IMR-90 (cell line): ENCODE measurements around the gene C19orf73. TPM values are rescaled to one million over a fixed set of nuclear protein-coding genes. Genes with fewer than 3 reads are reported as not detected.
A peak's percentile ranks its signal among the peaks of the same experiment; 100 is the strongest.

Source experiments
- ATAC-seq: fragments of 200-7000 bp; cut with Tn5 transposase; 2 replicates; pipeline ENCODE4 v1.9.1; 2020; ENCODE audit warnings: low read depth, mild to moderate bottlenecking, moderate library complexity
- BruUV-seq: library from RNA; stranded (reverse); fragments of 400-500 nt; replicated peaks from 2 replicates; lab custom pipeline; 2021; lab: Mats Ljungman, UMichigan
- CTCF ChIA-PET: fragments of 300-600 bp; formaldehyde crosslinking; extraction: SDS; loops from one replicate; lab custom pipeline; 2021; ENCODE audit warnings: antibody characterized with exemption; lab: Yijun Ruan, JAX
- POLR2A ChIA-PET: fragments of 300-600 bp; sonication (Branson Sonifier 250); formaldehyde crosslinking; loops from one replicate; lab custom pipeline; 2022; ENCODE audit warnings: antibody characterized with exemption; ENCODE audit not compliant: unreplicated experiment; lab: Charles Lee
- DNase-seq: peaks from one replicate; pipeline ENCODE4 v3.0.0; 2013
- H2AFZ ChIP-seq: replicated peaks from 2 replicates; pipeline ENCODE3; 2013; ENCODE audit warnings: low read length, mild to moderate bottlenecking; ENCODE audit not compliant: poor library complexity
- H2AK5ac ChIP-seq: 2 replicates; pipeline ENCODE4 v1.6.1; 2013; ENCODE audit warnings: low read depth, low read length, inconsistent platforms
- H2AK9ac ChIP-seq: replicated peaks from 2 replicates; pipeline ENCODE3; 2013; ENCODE audit warnings: mild to moderate bottlenecking, low read depth, low read length, moderate library complexity; ENCODE audit not compliant: poor library complexity
- H2BK120ac ChIP-seq: 2 replicates; pipeline ENCODE4 v1.6.1; 2013; ENCODE audit warnings: low read depth, low read length, inconsistent platforms
- H2BK15ac ChIP-seq: 3 replicates; pipeline ENCODE4 v1.6.1; 2013; ENCODE audit warnings: low read depth, low read length, inconsistent platforms
- H2BK20ac ChIP-seq: 2 replicates; pipeline ENCODE4 v1.6.1; 2013; ENCODE audit warnings: low read depth, mild to moderate bottlenecking, inconsistent platforms, low read length, moderate library complexity
- H2BK5ac ChIP-seq: 2 replicates; pipeline ENCODE4 v1.6.1; 2013; ENCODE audit warnings: mild to moderate bottlenecking, low read depth, low read length, inconsistent platforms; ENCODE audit not compliant: poor library complexity, severe bottlenecking
- H3K14ac ChIP-seq: replicated peaks from 2 replicates; pipeline ENCODE4 v1.6.1; 2013; ENCODE audit warnings: low read depth, low read length, inconsistent platforms
- H3K18ac ChIP-seq: 2 replicates; pipeline ENCODE4 v1.6.1; 2013; ENCODE audit warnings: low read depth, low read length, control low read depth
- H3K23ac ChIP-seq: 2 replicates; pipeline ENCODE4 v1.6.1; 2013; ENCODE audit warnings: low read depth, low read length, inconsistent platforms
- H3K27ac ChIP-seq: 2 replicates; pipeline ENCODE4 v1.5.1; 2013; ENCODE audit warnings: mild to moderate bottlenecking, control low read depth, low read length; ENCODE audit not compliant: insufficient read depth
- H3K27me3 ChIP-seq: 2 replicates; pipeline ENCODE4 v1.6.1; 2013; ENCODE audit warnings: low read length; ENCODE audit not compliant: control insufficient read depth, insufficient read depth
- H3K36me3 ChIP-seq: 2 replicates; pipeline ENCODE4 v1.6.1; 2013; ENCODE audit warnings: low read length, mixed read lengths; ENCODE audit not compliant: control insufficient read depth, insufficient read depth
- H3K4ac ChIP-seq: 2 replicates; pipeline ENCODE4 v1.6.1; 2013; ENCODE audit warnings: low read depth, low read length, inconsistent platforms
- H3K4me1 ChIP-seq: 2 replicates; pipeline ENCODE4 v1.6.1; 2013; ENCODE audit warnings: low read length, mixed read lengths; ENCODE audit not compliant: control insufficient read depth, insufficient read depth
- H3K4me2 ChIP-seq: 2 replicates; pipeline ENCODE4 v1.6.1; 2013; ENCODE audit warnings: low read depth, mild to moderate bottlenecking, control low read depth, low read length, moderate library complexity
- H3K4me3 ChIP-seq: 2 replicates; pipeline ENCODE4 v1.5.1; 2013; ENCODE audit warnings: low read depth, mild to moderate bottlenecking, control low read depth, low read length, moderate library complexity; ENCODE audit not compliant: insufficient read depth
- H3K56ac ChIP-seq: 2 replicates; pipeline ENCODE4 v1.6.1; 2013; ENCODE audit warnings: low read length, inconsistent platforms; ENCODE audit not compliant: insufficient read depth; ENCODE audit errors: extremely low read depth
- H3K79me1 ChIP-seq, 2 experiments: 2 replicates each; pipeline ENCODE4 v1.6.1; 2013; ENCODE audit warnings: low read length in 2 of 2, inconsistent platforms in 1 of 2, low read depth in 1 of 2
- H3K9ac ChIP-seq: 2 replicates; pipeline ENCODE4 v1.6.1; 2013; ENCODE audit warnings: low read depth, low read length, control low read depth
- H3K9me1 ChIP-seq: 2 replicates; pipeline ENCODE4 v1.6.1; 2013; ENCODE audit warnings: low read length, inconsistent platforms; ENCODE audit not compliant: insufficient read depth
- H3K9me3 ChIP-seq: 2 replicates; pipeline ENCODE4 v1.6.1; 2013; ENCODE audit warnings: low read length; ENCODE audit not compliant: control insufficient read depth, insufficient read depth
- H4K20me1 ChIP-seq: 2 replicates; pipeline ENCODE4 v1.6.1; 2013; ENCODE audit warnings: low read length, inconsistent platforms; ENCODE audit not compliant: insufficient read depth
- H4K5ac ChIP-seq: 2 replicates; pipeline ENCODE4 v1.6.1; 2013; ENCODE audit warnings: mild to moderate bottlenecking, low read depth, low read length, control low read depth
- H4K8ac ChIP-seq, 2 experiments: 2 replicates each; pipeline ENCODE4 v1.6.1; 2013; ENCODE audit warnings: low read depth in 2 of 2, low read length in 2 of 2, control low read depth in 1 of 2, inconsistent platforms in 1 of 2
- H4K91ac ChIP-seq: 2 replicates; pipeline ENCODE4 v1.6.1; 2013; ENCODE audit warnings: low read depth, low read length, inconsistent platforms; ENCODE audit not compliant: insufficient read depth
- BHLHE40 ChIP-seq: fragments of 150-350 bp; IDR thresholded peaks from 2 replicates; pipeline ENCODE4 v1.6.1; 2016; ENCODE audit warnings: mild to moderate bottlenecking, low read depth, low read length
- CEBPB ChIP-seq: IDR thresholded peaks from 2 replicates; pipeline ENCODE4 v1.6.1; 2012; ENCODE audit warnings: low read depth, low read length, improper control_type of control experiment
- CHD1 ChIP-seq: IDR thresholded peaks from 2 replicates; pipeline ENCODE4 v1.6.1; 2012; ENCODE audit warnings: low read depth, low read length, improper control_type of control experiment
- CTCF ChIP-seq: conservative IDR thresholded peaks from 2 replicates; pipeline ENCODE4 v1.5.1; 2012; ENCODE audit warnings: mild to moderate bottlenecking, low read depth, low read length, improper control_type of control experiment
- ELK1 ChIP-seq: fragments of 150-350 bp; IDR thresholded peaks from 2 replicates; pipeline ENCODE4 v1.6.1; 2016; ENCODE audit warnings: low read depth, mild to moderate bottlenecking, low read length, moderate library complexity, borderline replicate concordance
- FOS ChIP-seq: fragments of 150-350 bp; IDR thresholded peaks from 2 replicates; pipeline ENCODE4 v1.6.1; 2016; ENCODE audit warnings: low read depth, low read length
- MAFK ChIP-seq: IDR thresholded peaks from 2 replicates; pipeline ENCODE4 v1.6.1; 2012; ENCODE audit warnings: low read depth, low read length, improper control_type of control experiment
- MAZ ChIP-seq: IDR thresholded peaks from 2 replicates; pipeline ENCODE4 v1.6.1; 2012; ENCODE audit warnings: low read depth, mild to moderate bottlenecking, low read length, improper control_type of control experiment, moderate library complexity, borderline replicate concordance
- MXI1 ChIP-seq: IDR thresholded peaks from 2 replicates; pipeline ENCODE4 v1.6.1; 2012; ENCODE audit warnings: low read depth, mild to moderate bottlenecking, low read length, moderate library complexity, borderline replicate concordance
- NFE2L2 ChIP-seq: fragments of 150-350 bp; IDR thresholded peaks from 2 replicates; pipeline ENCODE4 v1.6.1; 2016; ENCODE audit warnings: low read depth, mild to moderate bottlenecking, low read length
- POLR2A ChIP-seq: IDR thresholded peaks from 2 replicates; pipeline ENCODE4 v1.6.1; 2012; ENCODE audit warnings: mild to moderate bottlenecking, low read depth, low read length
- RAD21 ChIP-seq: IDR thresholded peaks from 2 replicates; pipeline ENCODE4 v1.6.1; 2012; ENCODE audit warnings: low read length, improper control_type of control experiment
- RFX5 ChIP-seq: IDR thresholded peaks from 2 replicates; pipeline ENCODE4 v1.8.0; 2012; ENCODE audit warnings: low read depth, mild to moderate bottlenecking, low read length, moderate library complexity
- SMC3 ChIP-seq: fragments of 150-350 bp; IDR thresholded peaks from 2 replicates; pipeline ENCODE4 v1.6.1; 2016; ENCODE audit warnings: low read depth, mild to moderate bottlenecking, antibody characterized with exemption, low read length, moderate library complexity
- USF2 ChIP-seq: fragments of 150-350 bp; IDR thresholded peaks from 2 replicates; pipeline ENCODE4 v1.6.1; 2017; ENCODE audit warnings: mild to moderate bottlenecking, antibody characterized with exemption, low read length, low read depth
- WGBS, 2 experiments: methylation state at CpG; one replicate each; pipeline versions ENCODE4 v1.1.5 to v1.1.7; 2013; ENCODE audit warnings: missing lambda C conversion rate in 2 of 2; ENCODE audit not compliant: insufficient read length in 1 of 2; ENCODE audit errors: extremely low coverage in 2 of 2; 5-methylcytosine and 5-hydroxymethylcytosine counted together
- dilution Hi-C: fragments of 300-500 bp; cut with HindIII; formaldehyde crosslinking; loops from one replicate; pipeline ENCODE4 v1.14.3; 2018; ENCODE audit warnings: low sequenced_read_pairs; ENCODE audit not compliant: unreplicated experiment
- in situ Hi-C: fragments of 300-500 bp; cut with MboI; formaldehyde crosslinking; loops from 3 replicates; pipeline ENCODE4 v1.14.3; 2019; ENCODE audit warnings: low sequenced_read_pairs, inconsistent platforms, mixed read lengths
- intact Hi-C: fragments of 100-400 bp; cut with micrococcal nuclease; formaldehyde crosslinking; loops from 2 replicates; pipeline ENCODE4 v1.10.0; 2022
- polyA plus RNA-seq, 3 experiments: library from polyadenylated mRNA; depleted of rRNA; stranded (reverse); fragments of >200 nt; gene quantifications; 2 replicates each; pipeline ENCODE4 v1.2.3, GENCODE V29; 2012; ENCODE audit warnings: low replicate concordance in 1 of 3
- total RNA-seq: library from RNA; depleted of rRNA; stranded (reverse); fragments of >200 nt; gene quantifications from 2 replicates; pipeline ENCODE4 v1.2.3, GENCODE V29; 2012

Gene C19orf73
- total and polyA plus RNA-seq, 2 of the 4 experiments (the other 2 are of a cell fraction), result 1.2 TPM; not detected in 1

- Histone ChIP-seq H3K4me1 (peaks cover 8% of the 10 kb centered on the region), H2AFZ (no peak overlapping the region), H4K91ac (no peak overlapping the region), H3K18ac (no peak overlapping the region), H4K20me1 (peaks cover 3% of the 10 kb centered on the region), H4K8ac (no peak overlapping the region), H3K79me1 (peaks cover 4 to 39% of the 10 kb centered on the region in 2 experiments; a peak in 3 of 4 replicates), H3K4me2 (no peak overlapping the region), H2BK20ac (no peak overlapping the region), H2BK15ac (no peak overlapping the region), H2AK5ac (no peak overlapping the region), H3K4ac (no peak overlapping the region), H3K14ac (no peak overlapping the region), H3K56ac (no peak overlapping the region), H2BK120ac (no peak overlapping the region), H3K27ac (no peak overlapping the region), H3K4me3 (no peak overlapping the region), H3K9me1 (peaks cover 20% of the 10 kb centered on the region), H3K27me3 (peaks cover 8% of the 10 kb centered on the region), H3K36me3 (no peaks in the 10 kb centered on the region), H2AK9ac (peak overlapping the region; percentile 28), H3K9ac (no peak overlapping the region), H4K5ac (no peak overlapping the region), H2BK5ac (no peak overlapping the region), H3K23ac (no peak overlapping the region), H3K9me3 (no peaks in the 10 kb centered on the region)
- no TSS peak for BruUV-seq
- dilution Hi-C loops, result no loop called here
- TF ChIP-seq RAD21, result no peak
- TF ChIP-seq CHD1, result no peak
- TF ChIP-seq ELK1, result no peak
- TF ChIP-seq FOS, result no peak
- no peak for TF ChIP-seq RFX5
- no peak for TF ChIP-seq CEBPB
- TF ChIP-seq CTCF, result no peak
- no peak for TF ChIP-seq MXI1
- TF ChIP-seq BHLHE40, result no peak
- TF ChIP-seq NFE2L2, result no peak
- no peak for TF ChIP-seq USF2
- TF ChIP-seq POLR2A, result no peak
- no peak for TF ChIP-seq SMC3
- TF ChIP-seq MAZ, result no peak
- no peak for TF ChIP-seq MAFK
- ChIA-PET POLR2A (no interaction called here), CTCF (no interaction called here)
- intact Hi-C loops, result no loop called here
- DNase-seq (no peak), ATAC-seq (no peak)
- in situ Hi-C loops, result no loop called here
- WGBS, 2 experiments, result no CpG with 5 or more reads among the region's 1 CpG
Measured at GRCh38 chr19:49116544-49116943, 2.4 kb downstream of the C19orf73 start.
